ENCODE results near the gene LY6G6C. TPM values are rescaled to one million over a fixed set of nuclear protein-coding genes. Genes with fewer than 3 reads are reported as not detected.

The LY6G6C gene
- total and polyA plus RNA-seq, 11 donors, result 0.27 TPM; not detected in 10

DNA sequence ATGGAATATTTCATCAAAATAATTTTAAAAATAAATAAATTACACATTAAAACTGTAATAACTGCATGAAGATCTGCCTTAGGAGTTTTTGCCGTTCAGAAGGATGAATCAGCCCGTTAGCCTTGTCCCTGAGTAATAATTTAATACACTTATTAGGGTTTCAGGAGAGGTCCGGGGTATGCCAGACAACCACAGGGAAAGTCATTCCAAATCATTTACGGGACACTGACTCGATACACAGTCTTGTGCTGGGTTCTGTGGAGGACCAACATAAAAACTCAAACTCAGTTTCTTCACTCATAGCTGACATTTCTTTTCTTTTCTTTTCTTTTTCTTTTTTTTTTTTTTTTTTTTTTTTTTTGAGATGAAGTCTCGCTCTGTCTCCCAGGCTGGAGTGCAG is 15.6 kb downstream of the LY6G6C start:
- Histone ChIP-seq H3K4me3 (no peak overlapping the region), H3K9me3 (no peaks in the 10 kb centered on the region), H3K27me3 (no peaks in the 10 kb centered on the region), H3K36me3 (peaks cover 0 to 6% (median 2%) of the 10 kb centered on the region in 9 donors), H3K27ac (no peak overlapping the region), H3K4me1 (peaks cover 3 to 25% (median 18%) of the 10 kb centered on the region in 12 donors)
- TF ChIP-seq, protein P1, sequence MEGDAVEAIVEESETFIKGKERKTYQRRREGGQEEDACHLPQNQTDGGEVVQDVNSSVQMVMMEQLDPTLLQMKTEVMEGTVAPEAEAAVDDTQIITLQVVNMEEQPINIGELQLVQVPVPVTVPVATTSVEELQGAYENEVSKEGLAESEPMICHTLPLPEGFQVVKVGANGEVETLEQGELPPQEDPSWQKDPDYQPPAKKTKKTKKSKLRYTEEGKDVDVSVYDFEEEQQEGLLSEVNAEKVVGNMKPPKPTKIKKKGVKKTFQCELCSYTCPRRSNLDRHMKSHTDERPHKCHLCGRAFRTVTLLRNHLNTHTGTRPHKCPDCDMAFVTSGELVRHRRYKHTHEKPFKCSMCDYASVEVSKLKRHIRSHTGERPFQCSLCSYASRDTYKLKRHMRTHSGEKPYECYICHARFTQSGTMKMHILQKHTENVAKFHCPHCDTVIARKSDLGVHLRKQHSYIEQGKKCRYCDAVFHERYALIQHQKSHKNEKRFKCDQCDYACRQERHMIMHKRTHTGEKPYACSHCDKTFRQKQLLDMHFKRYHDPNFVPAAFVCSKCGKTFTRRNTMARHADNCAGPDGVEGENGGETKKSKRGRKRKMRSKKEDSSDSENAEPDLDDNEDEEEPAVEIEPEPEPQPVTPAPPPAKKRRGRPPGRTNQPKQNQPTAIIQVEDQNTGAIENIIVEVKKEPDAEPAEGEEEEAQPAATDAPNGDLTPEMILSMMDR (IDR thresholded peaks at IDR 0.05), result no peak
- WGBS, 4 donors, result 90 to 94% (median 93%) methylated on average over 6 of the region's 6 CpGs
- DNase-seq (peak in 1 of 5 donors; percentile 3), ATAC-seq (no peak)
- intact Hi-C loops (cut with DNase I), result no loop called here

DNA sequence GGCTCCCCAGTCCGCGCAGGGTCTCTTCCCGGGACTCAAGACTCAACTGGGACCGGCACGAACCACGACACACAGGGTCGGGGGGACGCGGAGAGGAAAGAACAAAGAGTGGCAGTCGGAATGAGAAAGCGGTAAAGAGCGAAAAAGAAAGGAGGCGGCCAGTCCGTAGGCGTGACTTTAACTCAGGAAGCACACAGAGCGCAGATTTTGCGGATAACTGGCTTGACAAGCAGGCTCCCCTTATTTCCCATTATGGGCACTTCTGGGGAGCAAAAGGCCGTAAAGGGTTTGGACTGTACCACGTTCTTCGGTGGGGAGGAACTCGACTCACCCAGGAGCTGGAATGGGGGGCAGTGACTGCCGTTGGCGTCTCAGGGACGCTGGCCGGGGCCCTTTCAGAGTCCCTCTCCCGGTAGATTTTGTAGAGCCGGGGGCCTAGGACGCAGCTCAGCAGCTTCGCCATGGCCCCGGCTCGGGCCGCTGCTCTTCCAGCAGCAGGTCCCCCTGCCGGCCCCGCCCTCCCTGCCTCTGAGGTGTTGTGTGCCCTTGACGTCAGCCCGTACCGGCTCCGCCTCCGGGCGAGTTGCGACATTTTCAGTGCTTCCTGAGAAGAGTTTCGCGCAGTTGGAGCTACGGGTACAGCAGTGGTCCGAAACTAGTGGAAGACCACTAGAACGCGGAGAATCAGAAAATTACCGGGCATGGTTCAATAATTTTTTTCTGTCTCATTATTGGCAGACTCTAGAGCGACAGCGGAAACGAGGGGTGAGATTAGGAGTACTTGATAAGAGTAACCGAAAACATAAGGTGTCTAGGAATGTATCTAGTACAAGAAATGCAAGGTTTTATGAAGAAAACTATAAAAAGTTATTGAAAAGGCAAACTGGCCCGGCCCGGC is 18.5 kb downstream of the LY6G6C start, which contains the start of gene ABHD16A:
Gene ABHD16A (minus strand): TSS at position 506 of the 898 bp plus-strand sequence. CDS start 43 bp downstream, at position 463.
- 1 to 2% (median 1%) methylated on average over 38 to 54 of the region's 54 CpGs for WGBS, 4 donors
- peak within 1 kb of the TSS; percentile 58 to 99 (median 78) for H3K4me3 ChIP-seq
- DNase-seq (peak; percentile 99 to 100 (median 99)), ATAC-seq (peak; percentile 96 to 99 (median 98))
- intact Hi-C loops (cut with DNase I), result loop anchor here in 4 of 10 donors (2.0 to 5.0 kb wide), 3 partner anchors 26 to 129 kb away; partner anchors contain the start of genes DDAH2 (in 2 of the 4) and CLIC1 (in 1 of the 4)
- H3K27me3 ChIP-seq, result no peaks in the 10 kb centered on the region
- TF ChIP-seq, protein P1 (IDR thresholded peaks at IDR 0.05), result peak in 2 of 12 donors; percentile 14 to 20
- TF ChIP-seq POLR2A (IDR thresholded peaks at IDR 0.05), result peak; percentile 88 to 98
- H3K9me3 ChIP-seq, result no peaks in the 10 kb centered on the region
- H3K36me3 ChIP-seq, result peaks cover 0 to 32% (median 25%) of the 10 kb centered on the region in 9 donors
- H3K27ac ChIP-seq, result peak within 1 kb of the TSS; percentile 90 to 100 (median 98)
- H3K4me1 ChIP-seq, result peaks cover 3 to 30% (median 21%) of the 10 kb centered on the region in 12 donors

DNA sequence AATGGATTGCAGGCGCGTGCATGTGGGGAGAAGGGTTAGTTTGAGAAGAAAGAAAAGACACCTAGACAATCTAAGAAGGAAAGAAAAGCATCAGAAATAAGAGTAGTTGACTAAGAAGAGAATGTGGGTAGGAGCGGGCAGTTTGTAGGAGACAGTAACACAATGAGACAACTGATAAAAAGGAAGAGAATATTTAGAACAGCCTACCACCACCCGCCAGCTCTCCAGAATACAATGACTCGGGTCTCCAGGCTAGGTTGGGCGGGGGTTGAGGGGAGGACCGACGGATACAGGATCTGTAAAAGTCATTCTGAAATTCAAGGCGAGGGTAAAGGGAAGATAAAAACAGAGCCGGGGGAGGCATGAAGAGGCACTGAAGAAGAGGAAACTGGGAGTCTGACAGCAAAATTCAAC is 19.1 kb downstream of the LY6G6C start:
- Histone ChIP-seq H3K4me1 (peaks cover 3 to 35% (median 21%) of the 10 kb centered on the region in 12 donors), H3K4me3 (peak overlapping the region; percentile 58 to 99 (median 78)), H3K27ac (peak overlapping the region; percentile 90 to 100 (median 98)), H3K27me3 (no peaks in the 10 kb centered on the region), H3K9me3 (no peaks in the 10 kb centered on the region), H3K36me3 (peaks cover 0 to 38% (median 31%) of the 10 kb centered on the region in 9 donors)
- no peak for TF ChIP-seq POLR2A (IDR thresholded peaks at IDR 0.05)
- TF ChIP-seq, protein P1 (IDR thresholded peaks at IDR 0.05), result no peak
- WGBS, 4 donors, result 0 to 1% (median 1%) methylated on average over 10 of the region's 10 CpGs
- ATAC-seq, result peak in 2 of 4 donors; percentile 24 to 29
- peak in 2 of 5 donors; percentile 27 for DNase-seq
- intact Hi-C loops (cut with DNase I), result loop anchor here in 4 of 10 donors (2.0 to 5.0 kb wide), 3 partner anchors 26 to 130 kb away; partner anchors contain the start of genes DDAH2 (in 2 of the 4) and CLIC1 (in 1 of the 4)
